ENCODE results near the gene ZNF639.

Gene ZNF639

DNA sequence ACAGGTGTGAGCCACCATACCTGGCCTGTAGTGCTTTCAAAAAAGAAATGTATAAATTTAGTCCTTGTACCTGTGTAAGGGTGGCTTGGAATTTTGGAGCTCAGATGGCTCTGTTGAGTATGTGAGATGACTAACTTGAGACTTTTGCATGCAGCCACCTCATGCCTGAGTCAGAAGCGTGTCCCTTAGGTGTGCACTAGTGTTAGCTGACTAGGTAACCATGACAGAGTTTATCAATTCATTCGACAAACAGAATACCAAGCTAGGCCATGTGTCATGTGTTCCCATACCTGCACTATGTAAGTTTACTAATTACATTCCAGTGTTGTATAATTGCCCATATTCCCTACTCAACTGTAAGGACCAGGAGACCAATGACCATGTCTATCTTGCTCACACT is 4.0 kb upstream of the ZNF639 start:
- no peak for DNase-seq (ENCODE audit: low read depth)

DNA sequence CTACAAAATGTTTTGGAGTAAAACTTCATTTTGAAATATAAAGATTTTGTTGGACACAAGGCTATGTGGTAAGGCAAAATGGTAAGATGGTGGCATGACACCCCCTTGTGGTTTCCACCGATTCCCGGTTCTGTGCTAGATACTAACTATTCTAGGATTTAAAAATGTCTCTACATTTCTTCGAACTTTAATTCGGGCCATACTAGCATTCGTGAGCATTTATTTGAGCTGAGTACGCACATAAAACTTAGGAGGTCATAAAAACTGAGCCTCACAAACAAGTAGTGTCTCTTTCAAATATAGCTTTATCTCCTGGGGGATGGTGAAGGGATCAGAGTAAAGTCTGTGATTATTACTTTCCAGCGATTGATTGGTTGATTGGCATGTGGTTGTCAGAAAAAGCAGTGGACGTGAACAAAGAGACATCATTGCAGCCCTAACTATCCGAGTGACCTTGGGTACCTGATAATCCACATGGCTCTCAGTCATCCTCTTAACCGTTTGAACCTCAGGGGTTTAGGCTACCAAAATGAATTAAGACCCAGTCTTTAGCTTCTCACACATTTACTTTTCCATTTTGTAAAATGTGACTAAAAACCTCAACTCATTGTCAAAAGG is 1.1 kb upstream of the ZNF639 start:
- peak; percentile 42 for DNase-seq (ENCODE audit: low read depth)

DNA sequence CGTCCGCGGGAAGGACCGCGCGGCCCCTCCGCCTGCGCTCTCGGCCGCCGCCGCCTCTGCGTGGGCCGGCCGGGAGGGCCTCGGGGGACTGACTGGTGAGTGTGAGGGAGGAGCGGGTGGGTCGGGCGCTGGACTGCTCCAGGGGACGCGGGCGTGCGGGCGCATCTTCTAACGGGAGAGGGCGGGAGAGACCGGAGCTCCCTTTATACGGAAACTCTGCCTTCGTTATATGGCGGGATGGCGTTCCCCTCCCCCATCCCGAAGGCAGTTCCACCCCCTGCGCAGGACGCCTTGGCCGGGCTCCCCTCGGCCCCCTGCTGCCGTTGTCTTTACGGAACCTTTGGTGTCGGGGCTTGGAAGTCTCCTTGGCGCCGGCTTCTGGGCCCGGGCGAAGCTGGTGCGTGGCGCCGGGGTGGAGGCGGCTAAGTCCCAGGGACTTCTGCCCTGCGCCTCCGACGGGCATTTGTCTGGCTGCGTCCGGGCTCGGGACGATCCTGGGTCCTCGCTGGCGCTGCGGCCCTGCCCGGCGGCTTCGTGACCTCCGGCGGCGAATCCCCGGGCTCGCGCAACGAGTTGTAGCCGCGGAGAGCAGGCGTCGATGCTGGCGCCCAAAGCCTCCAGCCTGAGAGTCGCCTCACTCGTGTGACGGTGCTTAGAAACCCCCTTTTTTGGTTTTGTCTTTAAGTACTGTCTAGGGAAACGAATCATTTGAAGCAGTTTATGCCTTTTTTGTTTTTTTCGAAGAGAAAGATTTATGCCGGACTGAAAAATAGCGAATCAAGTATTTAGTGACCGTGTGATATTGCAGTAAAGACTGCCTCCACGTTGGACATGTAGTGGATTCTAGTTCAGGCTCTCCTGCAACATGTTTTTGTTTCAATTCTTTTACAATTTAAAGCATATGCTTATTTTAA is 623 bp downstream of the ZNF639 start:
- DNase-seq (ENCODE audit: low read depth): peak; percentile 60

DNA sequence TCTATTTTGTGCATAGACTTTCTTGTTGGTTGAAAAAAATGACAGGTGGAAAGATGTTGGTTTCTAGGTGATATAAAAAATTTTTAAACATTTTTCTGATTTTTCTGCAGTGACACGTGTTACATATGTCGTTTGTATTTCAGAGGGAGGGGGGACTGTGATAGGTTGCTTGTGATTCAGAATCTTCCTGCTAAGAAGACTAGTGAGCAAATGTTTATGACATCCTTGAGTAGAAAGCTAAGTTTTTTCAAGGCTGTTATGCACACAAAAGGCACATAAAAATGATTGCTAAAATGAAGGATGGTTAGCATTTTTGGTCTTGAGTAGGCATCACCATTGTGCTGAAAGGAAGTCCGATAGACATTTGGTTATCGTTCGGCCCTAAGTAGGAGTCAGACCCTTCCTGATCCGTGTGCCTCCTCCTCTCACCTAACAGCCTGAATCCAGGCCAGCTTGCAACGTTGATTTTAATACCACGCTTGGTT is 1.5 kb downstream of the ZNF639 start:
- no peak for DNase-seq (ENCODE audit: low read depth)

GRCh38 chr3:179330438-179330837 is 7.6 kb downstream of the ZNF639 start:
- DNase-seq (ENCODE audit: low read depth): no peak

DNA sequence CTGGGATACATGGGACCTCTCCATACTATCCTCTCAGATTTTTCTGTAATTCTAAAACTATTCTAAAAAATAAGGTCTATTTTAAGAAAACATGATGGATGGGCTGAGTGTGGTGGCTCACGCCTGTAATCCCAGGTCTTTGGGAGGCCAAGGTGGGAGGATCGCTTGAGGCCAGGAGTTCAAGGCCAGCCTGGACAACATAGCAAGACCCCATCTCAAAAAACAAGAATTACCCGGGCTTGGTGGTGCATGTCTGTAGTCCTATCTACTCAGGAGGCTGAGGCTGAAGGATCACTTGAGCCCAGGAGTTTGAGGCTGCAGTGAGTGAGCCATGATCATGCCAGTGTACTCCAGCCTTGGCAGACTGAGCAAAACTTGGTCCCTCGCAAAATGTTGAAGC is 9.4 kb downstream of the ZNF639 start:
- DNase-seq (ENCODE audit: low read depth): no peak

DNA sequence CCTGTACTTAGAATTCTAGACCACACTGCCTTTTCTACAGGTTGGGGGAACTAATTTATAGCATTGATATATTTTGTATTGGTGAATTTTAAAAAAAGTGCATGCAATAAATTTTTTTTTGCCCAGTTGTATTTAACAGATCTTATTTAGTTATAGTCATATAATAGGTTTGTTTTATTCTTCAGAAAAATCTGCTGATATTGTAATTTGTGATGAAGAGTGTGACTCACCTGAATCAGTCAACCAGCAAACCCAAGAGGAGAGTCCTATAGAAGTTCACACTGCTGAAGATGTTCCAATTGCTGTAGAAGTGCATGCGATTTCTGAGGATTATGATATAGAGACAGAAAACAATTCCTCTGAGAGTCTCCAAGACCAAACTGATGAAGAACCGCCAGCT is 10.3 kb downstream of the ZNF639 start:
- DNase-seq (ENCODE audit: low read depth): no peak

GRCh38 chr3:179336345-179336929 is 13.6 kb downstream of the ZNF639 start:
- DNase-seq (ENCODE audit: low read depth): no peak

GRCh38 chr3:179347345-179348194 is 24.7 kb downstream of the ZNF639 start, which contains the start of gene MFN1:
Gene MFN1, plus strand, starts transcription at chr3:179347709. Its CDS starts 1,143 bp downstream, at chr3:179348852.
- DNase-seq (ENCODE audit: low read depth): peak; percentile 94

GRCh38 chr3:179348325-179349013 is 25.6 kb downstream of the ZNF639 start:
- no peak for DNase-seq (ENCODE audit: low read depth)

- no peak for DNase-seq (ENCODE audit: low read depth)
These were observed 33.2 kb downstream of the ZNF639 start for GRCh38 chr3:179355996-179356395.

DNA sequence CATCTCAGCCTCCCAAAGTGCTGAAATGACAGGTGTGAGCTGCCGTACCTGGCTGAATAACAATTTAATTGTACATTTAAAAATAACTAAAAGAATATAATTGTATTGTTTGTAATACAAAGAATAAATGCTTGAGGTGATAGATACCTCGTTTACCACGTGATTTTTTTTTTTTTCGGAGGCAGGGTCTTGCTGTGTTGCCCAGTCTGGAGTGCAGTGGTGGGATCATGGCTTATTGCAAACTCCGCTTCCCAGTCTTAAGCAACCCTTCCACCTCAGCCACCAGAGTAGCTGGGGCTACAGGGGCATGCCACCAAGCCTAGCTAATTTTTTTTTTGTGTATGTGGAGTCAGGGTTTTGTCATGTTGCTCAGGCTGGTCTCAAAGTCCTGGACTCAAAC is 40.5 kb downstream of the ZNF639 start:
- DNase-seq (ENCODE audit: low read depth): no peak

GRCh38 chr3:179369621-179370020 is 46.8 kb downstream of the ZNF639 start:
- no peak for DNase-seq (ENCODE audit: low read depth)

GRCh38 chr3:179373938-179374337 is 51.1 kb downstream of the ZNF639 start:
- DNase-seq (ENCODE audit: low read depth): no peak

DNA sequence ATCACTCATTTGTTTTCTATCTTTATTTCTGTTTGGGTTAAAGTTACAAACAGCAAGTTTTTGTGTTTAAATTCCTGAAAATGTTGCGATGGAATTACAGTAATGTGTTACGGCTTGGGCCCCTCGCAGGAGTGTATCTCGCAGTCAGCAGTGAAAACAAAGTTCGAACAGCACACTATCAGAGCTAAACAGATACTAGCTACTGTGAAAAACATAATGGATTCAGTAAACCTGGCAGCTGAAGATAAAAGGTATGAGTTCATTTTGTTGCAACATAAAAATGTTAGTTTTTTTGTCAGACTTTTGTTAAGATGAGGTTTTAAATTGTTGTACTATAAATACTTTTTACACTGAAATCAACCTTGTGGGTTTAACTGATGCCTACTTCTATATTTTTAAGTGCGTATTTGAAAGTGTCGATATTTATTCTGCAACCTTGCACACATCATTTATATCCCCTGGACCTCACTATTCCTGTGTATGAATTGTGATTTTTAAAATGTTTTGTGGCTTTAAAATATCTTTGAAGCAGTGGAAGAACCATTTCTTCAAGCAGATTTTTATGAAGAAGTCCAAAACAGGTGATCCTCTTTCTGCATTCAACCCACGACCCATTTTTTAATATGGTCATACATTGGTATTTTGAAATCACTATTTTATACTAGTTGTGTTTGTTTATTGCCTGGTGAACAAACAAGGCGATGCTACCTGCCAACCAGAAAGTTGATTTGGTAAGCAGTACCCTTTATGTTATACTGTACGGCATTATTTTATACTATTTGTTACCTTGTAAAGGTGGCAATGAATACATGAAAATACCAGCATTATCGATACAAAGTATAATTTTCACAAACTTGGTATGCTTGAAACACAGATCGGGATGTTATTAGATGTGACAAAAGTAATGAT is 52.5 kb downstream of the ZNF639 start:
- no peak for DNase-seq (ENCODE audit: low read depth)

GRCh38 chr3:179376474-179376873 is 53.6 kb downstream of the ZNF639 start:
- no peak for DNase-seq (ENCODE audit: low read depth)
